Measurements from ENCODE around the gene PRG2. TPM values are rescaled to one million over a fixed set of nuclear protein-coding genes. Genes with fewer than 3 reads are reported as not detected.

Gene PRG2
- total and polyA plus RNA-seq, 7 experiments from 2014 or later = 0.44 to 1.7 (median 0.48) TPM; not detected in 4

DNA sequence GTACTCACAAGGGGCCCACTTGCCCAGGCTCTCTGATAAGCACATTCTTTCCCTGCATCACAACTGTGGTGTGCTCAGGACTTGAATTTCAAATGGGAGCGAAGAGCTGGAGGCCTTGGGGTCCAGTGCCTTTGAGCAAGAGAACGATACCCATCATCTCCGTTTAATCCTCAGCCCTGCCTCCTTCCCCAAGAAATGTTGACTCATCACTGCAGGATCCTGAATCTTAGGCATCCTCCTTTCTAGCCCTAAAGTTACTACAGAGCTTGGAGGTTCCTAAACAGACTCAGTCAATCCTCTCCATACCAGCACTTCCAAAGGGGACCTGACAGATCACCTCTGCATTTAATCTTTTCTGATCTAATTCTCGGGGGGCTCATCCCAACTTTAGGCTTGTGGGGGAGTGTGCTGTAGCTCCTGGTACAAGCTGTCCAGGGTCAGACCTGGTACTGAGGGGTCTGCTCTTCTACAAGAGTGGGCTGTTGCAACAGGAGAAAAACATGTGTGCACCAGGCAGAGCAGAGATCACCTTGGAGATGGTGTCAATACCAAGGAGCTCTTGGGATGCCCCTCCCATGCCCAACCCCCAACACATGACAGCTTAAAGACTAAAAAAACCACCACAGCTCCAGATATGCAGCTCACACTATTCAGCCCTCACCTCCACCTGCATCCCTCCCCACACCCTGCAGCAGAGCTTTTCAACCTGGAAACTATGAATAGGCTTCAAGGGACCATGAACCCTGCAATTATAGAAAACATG lies 3.9 kb upstream of the PRG2 start:
- H3K27ac ChIP-seq (ENCODE audit: low read depth, low read length) = no peak overlapping the region
- no peaks in the 10 kb centered on the region for H3K4me1 ChIP-seq (ENCODE audit: control insufficient read depth in 2 of 2, insufficient read depth in 2 of 2, low read length in 2 of 2)
- no peak for DNase-seq
- no peaks in the 10 kb centered on the region for H3K36me3 Mint-ChIP-seq
- intact Hi-C loops (cut with micrococcal nuclease) = no loop called here
- H3K4me3 ChIP-seq (ENCODE audit: low read length) = no peak overlapping the region
- H3K4me1 Mint-ChIP-seq = no peaks in the 10 kb centered on the region
- H3K27me3 ChIP-seq (ENCODE audit: control insufficient read depth in 2 of 2, insufficient read depth in 2 of 2, low read length in 2 of 2) = no peaks in the 10 kb centered on the region
- no peaks in the 10 kb centered on the region for H3K9me3 Mint-ChIP-seq
- ChIA-PET POLR2A (no interaction called here), CTCF (no interaction called here)
- no peaks in the 10 kb centered on the region for H3K36me3 ChIP-seq (ENCODE audit: control insufficient read depth in 2 of 3, insufficient read depth in 3 of 3, low read length in 3 of 3)
- H3K4me3 Mint-ChIP-seq = no peak overlapping the region
- no peaks in the 10 kb centered on the region for H3K9me3 ChIP-seq (ENCODE audit: control insufficient read depth in 2 of 3, low read length in 3 of 3)
- no peak for ATAC-seq
- H3K27ac Mint-ChIP-seq = no peak overlapping the region
- no peaks in the 10 kb centered on the region for H3K27me3 Mint-ChIP-seq

GRCh38 chr11:57392763-57393105 lies 2.3 kb upstream of the PRG2 start:
- Mint-ChIP-seq H3K4me3 (no peak overlapping the region), H3K9me3 (no peaks in the 10 kb centered on the region), H3K27me3 (peaks cover 0 to 3% (median 0%) of the 10 kb centered on the region in 5 donors), H3K27ac (no peak overlapping the region), H3K4me1 (no peaks in the 10 kb centered on the region), H3K36me3 (no peaks in the 10 kb centered on the region)
- Histone ChIP-seq H3K4me1 (ENCODE audit: control insufficient read depth in 2 of 2, insufficient read depth in 2 of 2, low read length in 2 of 2) (no peaks in the 10 kb centered on the region), H3K27me3 (ENCODE audit: control insufficient read depth in 2 of 2, insufficient read depth in 2 of 2, low read length in 2 of 2) (no peaks in the 10 kb centered on the region), H3K36me3 (ENCODE audit: control insufficient read depth in 2 of 3, insufficient read depth in 3 of 3, low read length in 3 of 3) (no peaks in the 10 kb centered on the region), H3K27ac (ENCODE audit: low read depth, low read length) (no peak overlapping the region), H3K9me3 (ENCODE audit: control insufficient read depth in 2 of 3, low read length in 3 of 3) (no peaks in the 10 kb centered on the region), H3K4me3 (ENCODE audit: low read length) (no peak overlapping the region)
- ATAC-seq (no peak), DNase-seq (no peak)
- intact Hi-C loops (cut with micrococcal nuclease) = no loop called here
- ChIA-PET POLR2A (no interaction called here), CTCF (no interaction called here)

GRCh38 chr11:57392066-57392762 lies 1.8 kb upstream of the PRG2 start:
- CTCF ChIA-PET = no interaction called here
- ATAC-seq = no peak
- no peak overlapping the region for H3K4me3 Mint-ChIP-seq

GRCh38 chr11:57391539-57391938 lies 1.1 kb upstream of the PRG2 start:
- no peaks in the 10 kb centered on the region for H3K9me3 Mint-ChIP-seq
- Histone ChIP-seq H3K9me3 (ENCODE audit: control insufficient read depth in 2 of 3, low read length in 3 of 3) (no peaks in the 10 kb centered on the region), H3K27ac (ENCODE audit: low read depth, low read length) (no peak overlapping the region), H3K4me1 (ENCODE audit: control insufficient read depth in 2 of 2, insufficient read depth in 2 of 2, low read length in 2 of 2) (no peaks in the 10 kb centered on the region), H3K4me3 (ENCODE audit: low read length) (no peak overlapping the region), H3K27me3 (ENCODE audit: control insufficient read depth in 2 of 2, insufficient read depth in 2 of 2, low read length in 2 of 2) (no peaks in the 10 kb centered on the region), H3K36me3 (ENCODE audit: control insufficient read depth in 2 of 3, insufficient read depth in 3 of 3, low read length in 3 of 3) (no peaks in the 10 kb centered on the region)
- POLR2A ChIA-PET = interaction anchor here (0.8 kb wide), 1 partner anchor 51 kb away, joined by 3 read pairs; no protein-coding TSS in a partner anchor
- H3K27ac Mint-ChIP-seq = no peak overlapping the region
- peaks cover 0 to 3% (median 0%) of the 10 kb centered on the region in 5 donors for H3K27me3 Mint-ChIP-seq
- H3K4me3 Mint-ChIP-seq = no peak overlapping the region
- intact Hi-C loops (cut with micrococcal nuclease) = no loop called here
- ATAC-seq (no peak), DNase-seq (no peak)
- CTCF ChIA-PET = no interaction called here
- H3K4me1 Mint-ChIP-seq = no peaks in the 10 kb centered on the region
- H3K36me3 Mint-ChIP-seq = no peaks in the 10 kb centered on the region

More at GRCh38 chr11:57392066-57392762, 1.8 kb upstream of the PRG2 start:
- no peaks in the 10 kb centered on the region for H3K36me3 Mint-ChIP-seq
- Histone ChIP-seq H3K27me3 (ENCODE audit: control insufficient read depth in 2 of 2, insufficient read depth in 2 of 2, low read length in 2 of 2) (no peaks in the 10 kb centered on the region), H3K4me3 (ENCODE audit: low read length) (no peak overlapping the region), H3K27ac (ENCODE audit: low read depth, low read length) (no peak overlapping the region), H3K9me3 (ENCODE audit: control insufficient read depth in 2 of 3, low read length in 3 of 3) (no peaks in the 10 kb centered on the region), H3K4me1 (ENCODE audit: control insufficient read depth in 2 of 2, insufficient read depth in 2 of 2, low read length in 2 of 2) (no peaks in the 10 kb centered on the region), H3K36me3 (ENCODE audit: control insufficient read depth in 2 of 3, insufficient read depth in 3 of 3, low read length in 3 of 3) (no peaks in the 10 kb centered on the region)
- H3K27ac Mint-ChIP-seq = no peak overlapping the region
- POLR2A ChIA-PET = interaction anchor here (0.8 kb wide), 1 partner anchor 51 kb away, joined by 3 read pairs; no protein-coding TSS in a partner anchor
- no peaks in the 10 kb centered on the region for H3K9me3 Mint-ChIP-seq
- H3K27me3 Mint-ChIP-seq = peaks cover 0 to 3% (median 0%) of the 10 kb centered on the region in 5 donors
- no peaks in the 10 kb centered on the region for H3K4me1 Mint-ChIP-seq
- intact Hi-C loops (cut with micrococcal nuclease) = no loop called here
- no peak for DNase-seq

DNA sequence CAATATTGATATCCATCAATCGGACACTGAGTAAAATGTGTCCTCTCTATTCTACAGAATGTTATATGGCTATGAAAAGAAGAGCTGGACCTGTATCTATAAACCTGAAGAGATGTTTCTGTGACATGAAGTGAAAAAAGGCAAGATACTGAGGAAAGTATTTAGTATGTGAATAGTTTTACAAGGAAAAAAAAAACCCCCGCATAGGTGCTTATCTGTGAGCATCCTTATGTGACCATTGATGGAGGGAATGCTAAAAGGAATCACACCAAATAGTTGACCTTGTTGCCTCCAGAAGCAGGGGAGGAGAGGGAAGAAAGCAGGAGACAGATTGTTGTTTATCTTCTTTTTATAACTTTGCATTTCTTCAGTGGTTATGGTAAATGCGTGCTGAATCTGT lies 661 bp upstream of the PRG2 start:
- intact Hi-C loops (cut with micrococcal nuclease) = no loop called here
- Mint-ChIP-seq H3K27ac (no peak overlapping the region), H3K4me1 (no peaks in the 10 kb centered on the region), H3K9me3 (no peaks in the 10 kb centered on the region), H3K27me3 (peaks cover 0 to 7% (median 0%) of the 10 kb centered on the region in 5 donors), H3K4me3 (no peak overlapping the region), H3K36me3 (no peaks in the 10 kb centered on the region)
- POLR2A ChIA-PET = no interaction called here
- Histone ChIP-seq H3K9me3 (ENCODE audit: control insufficient read depth in 2 of 3, low read length in 3 of 3) (no peaks in the 10 kb centered on the region), H3K27ac (ENCODE audit: low read depth, low read length) (no peak overlapping the region), H3K4me3 (ENCODE audit: low read length) (no peak overlapping the region), H3K27me3 (ENCODE audit: control insufficient read depth in 2 of 2, insufficient read depth in 2 of 2, low read length in 2 of 2) (no peaks in the 10 kb centered on the region), H3K36me3 (ENCODE audit: control insufficient read depth in 2 of 3, insufficient read depth in 3 of 3, low read length in 3 of 3) (no peaks in the 10 kb centered on the region), H3K4me1 (ENCODE audit: control insufficient read depth in 2 of 2, insufficient read depth in 2 of 2, low read length in 2 of 2) (no peaks in the 10 kb centered on the region)
- CTCF ChIA-PET = no interaction called here
- ATAC-seq (no peak), DNase-seq (no peak)

- no peak overlapping the region for H3K4me3 Mint-ChIP-seq
- Histone ChIP-seq H3K9me3 (ENCODE audit: control insufficient read depth in 2 of 3, low read length in 3 of 3) (no peaks in the 10 kb centered on the region), H3K27ac (ENCODE audit: low read depth, low read length) (no peak overlapping the region), H3K4me3 (ENCODE audit: low read length) (no peak overlapping the region), H3K4me1 (ENCODE audit: control insufficient read depth in 2 of 2, insufficient read depth in 2 of 2, low read length in 2 of 2) (no peaks in the 10 kb centered on the region), H3K27me3 (ENCODE audit: control insufficient read depth in 2 of 2, insufficient read depth in 2 of 2, low read length in 2 of 2) (no peaks in the 10 kb centered on the region), H3K36me3 (ENCODE audit: control insufficient read depth in 2 of 3, insufficient read depth in 3 of 3, low read length in 3 of 3) (no peaks in the 10 kb centered on the region)
- DNase-seq = no peak
- intact Hi-C loops (cut with micrococcal nuclease) = no loop called here
- no peaks in the 10 kb centered on the region for H3K9me3 Mint-ChIP-seq
- POLR2A ChIA-PET = no interaction called here
- CTCF ChIA-PET = no interaction called here
- peaks cover 0 to 3% (median 0%) of the 10 kb centered on the region in 5 donors for H3K36me3 Mint-ChIP-seq
- H3K4me1 Mint-ChIP-seq = no peaks in the 10 kb centered on the region
- peaks cover 3 to 12% (median 6%) of the 10 kb centered on the region in 5 donors for H3K27me3 Mint-ChIP-seq
- ATAC-seq = no peak
- no peak overlapping the region for H3K27ac Mint-ChIP-seq
Observed at GRCh38 chr11:57387289-57388030, 3.0 kb downstream of the PRG2 start.

Data from naive thymus-derived CD4-positive, alpha-beta T cell (primary cell).